Activated T-helper 17 cell treated with anti-CD3 and anti-CD28 coated beads, Interleukin-2, amount 50 U/mL, for 72 hours (primary cell): ENCODE measurements around the gene MAPKAPK3. TPM values are rescaled to one million over a fixed set of nuclear protein-coding genes. Genes with fewer than 3 reads are reported as not detected.

ENCODE experiments used
- ATAC-seq: fragments of 150-1000 bp; cut with Tn5 transposase; replicated peaks from 2 replicates; pipeline ENCODE4 v1.10.0; 2021; ENCODE audit warnings: mild to moderate bottlenecking, moderate library complexity
- H3K27ac Mint-ChIP-seq: one replicate; pipeline ENCODE4 v1.8.0; 2022; ENCODE audit warnings: mixed read lengths
- H3K27me3 Mint-ChIP-seq: one replicate; pipeline ENCODE4 v1.8.0; 2022; ENCODE audit warnings: mixed read lengths
- H3K36me3 Mint-ChIP-seq: one replicate; pipeline ENCODE4 v1.8.0; 2022; ENCODE audit warnings: low read depth, mild to moderate bottlenecking, mixed read lengths
- H3K4me1 Mint-ChIP-seq: one replicate; pipeline ENCODE4 v1.8.0; 2022; ENCODE audit warnings: mixed read lengths
- H3K4me3 Mint-ChIP-seq: one replicate; pipeline ENCODE4 v1.8.0; 2022; ENCODE audit warnings: mild to moderate bottlenecking, mixed read lengths
- H3K9me3 Mint-ChIP-seq: one replicate; pipeline ENCODE4 v1.8.0; 2022; ENCODE audit warnings: mixed read lengths
- total RNA-seq, 2 donors: library from RNA; stranded (reverse); gene quantifications; one replicate each; pipeline ENCODE4 v1.2.3, GENCODE V29; 2022

The MAPKAPK3 gene
- total RNA-seq, 2 donors from 2014 or later, result 99.8 to 131 TPM

- H3K4me3 Mint-ChIP-seq, result peak overlapping the region; percentile 97
- peak overlapping the region; percentile 100 for H3K27ac Mint-ChIP-seq
- peaks cover 25% of the 10 kb centered on the region for H3K4me1 Mint-ChIP-seq
- H3K27me3 Mint-ChIP-seq, result no peaks in the 10 kb centered on the region
- no peaks in the 10 kb centered on the region for H3K9me3 Mint-ChIP-seq
- peaks cover 100% of the 10 kb centered on the region for H3K36me3 Mint-ChIP-seq
- ATAC-seq, result no peak
Measured at GRCh38 chr3:50609763-50610085, 7.2 kb upstream of the MAPKAPK3 start.

- Mint-ChIP-seq H3K27me3 (no peaks in the 10 kb centered on the region), H3K9me3 (no peaks in the 10 kb centered on the region), H3K27ac (peak overlapping the region; percentile 100), H3K4me1 (peaks cover 20% of the 10 kb centered on the region), H3K36me3 (peaks cover 94% of the 10 kb centered on the region), H3K4me3 (peak overlapping the region; percentile 97)
- peak; percentile 9 for ATAC-seq
Measured at GRCh38 chr3:50610181-50610971, 6.6 kb upstream of the MAPKAPK3 start.

- Mint-ChIP-seq H3K4me3 (peak overlapping the region; percentile 97), H3K4me1 (peaks cover 15% of the 10 kb centered on the region), H3K9me3 (no peaks in the 10 kb centered on the region), H3K36me3 (peaks cover 91% of the 10 kb centered on the region), H3K27me3 (no peaks in the 10 kb centered on the region), H3K27ac (peak overlapping the region; percentile 100)
- no peak for ATAC-seq
Measured at GRCh38 chr3:50610992-50611463, 5.9 kb upstream of the MAPKAPK3 start.

GRCh38 chr3:50611464-50612233, 5.3 kb upstream of the MAPKAPK3 start, which contains the start of gene CISH:
TSS of gene CISH (minus strand) at chr3:50611774. CDS start at chr3:50611650, 124 bp downstream.
- peak within 1 kb of the TSS; percentile 100 for H3K27ac Mint-ChIP-seq
- H3K9me3 Mint-ChIP-seq, result no peaks in the 10 kb centered on the region
- H3K4me3 Mint-ChIP-seq, result peak within 1 kb of the TSS; percentile 97
- no peaks in the 10 kb centered on the region for H3K27me3 Mint-ChIP-seq
- ATAC-seq, result peak; percentile 75
- H3K36me3 Mint-ChIP-seq, result peaks cover 91% of the 10 kb centered on the region
- H3K4me1 Mint-ChIP-seq, result peaks cover 19% of the 10 kb centered on the region

GRCh38 chr3:50612234-50612882, 4.6 kb upstream of the MAPKAPK3 start:
- no peak for ATAC-seq
- no peaks in the 10 kb centered on the region for H3K27me3 Mint-ChIP-seq
- H3K36me3 Mint-ChIP-seq, result peaks cover 85% of the 10 kb centered on the region
- no peaks in the 10 kb centered on the region for H3K9me3 Mint-ChIP-seq
- H3K4me3 Mint-ChIP-seq, result peak overlapping the region; percentile 97
- H3K4me1 Mint-ChIP-seq, result peaks cover 19% of the 10 kb centered on the region
- peak overlapping the region; percentile 100 for H3K27ac Mint-ChIP-seq

- no peak for ATAC-seq
Measured at GRCh38 chr3:50612970-50613846, 3.7 kb upstream of the MAPKAPK3 start.

GRCh38 chr3:50615190-50615589, 1.8 kb upstream of the MAPKAPK3 start:
- Mint-ChIP-seq H3K4me3 (peak overlapping the region; percentile 97), H3K36me3 (peaks cover 82% of the 10 kb centered on the region)

More at GRCh38 chr3:50612970-50613846, 3.7 kb upstream of the MAPKAPK3 start:
- Mint-ChIP-seq H3K27ac (peak overlapping the region; percentile 100), H3K9me3 (no peaks in the 10 kb centered on the region), H3K36me3 (peaks cover 82% of the 10 kb centered on the region), H3K4me3 (peak overlapping the region; percentile 97), H3K4me1 (peaks cover 19% of the 10 kb centered on the region), H3K27me3 (no peaks in the 10 kb centered on the region)

GRCh38 chr3:50616003-50616769, 765 bp upstream of the MAPKAPK3 start:
- peak; percentile 20 for ATAC-seq
- peaks cover 82% of the 10 kb centered on the region for H3K36me3 Mint-ChIP-seq
- H3K27ac Mint-ChIP-seq, result peak overlapping the region; percentile 92
- H3K27me3 Mint-ChIP-seq, result no peaks in the 10 kb centered on the region
- H3K4me1 Mint-ChIP-seq, result peaks cover 43% of the 10 kb centered on the region
- no peaks in the 10 kb centered on the region for H3K9me3 Mint-ChIP-seq
- H3K4me3 Mint-ChIP-seq, result peak overlapping the region; percentile 97

More at GRCh38 chr3:50615190-50615589, 1.8 kb upstream of the MAPKAPK3 start:
- Mint-ChIP-seq H3K9me3 (no peaks in the 10 kb centered on the region), H3K27me3 (no peaks in the 10 kb centered on the region), H3K4me1 (peaks cover 35% of the 10 kb centered on the region), H3K27ac (no peak overlapping the region)
- no peak for ATAC-seq

- Mint-ChIP-seq H3K27ac (peak overlapping the region; percentile 92), H3K36me3 (peaks cover 81% of the 10 kb centered on the region), H3K9me3 (no peaks in the 10 kb centered on the region), H3K27me3 (no peaks in the 10 kb centered on the region), H3K4me1 (peaks cover 43% of the 10 kb centered on the region), H3K4me3 (peak overlapping the region; percentile 97)
- peak; percentile 48 for ATAC-seq
Measured at GRCh38 chr3:50616770-50617095, 218 bp upstream of the MAPKAPK3 start.

GRCh38 chr3:50617911-50618481, 1.0 kb downstream of the MAPKAPK3 start:
- H3K27ac Mint-ChIP-seq, result peak overlapping the region; percentile 93
- H3K27me3 Mint-ChIP-seq, result no peaks in the 10 kb centered on the region
- peaks cover 52% of the 10 kb centered on the region for H3K4me1 Mint-ChIP-seq
- H3K36me3 Mint-ChIP-seq, result peaks cover 81% of the 10 kb centered on the region
- H3K4me3 Mint-ChIP-seq, result peak overlapping the region; percentile 97
- ATAC-seq, result no peak
- H3K9me3 Mint-ChIP-seq, result no peaks in the 10 kb centered on the region

- H3K27ac Mint-ChIP-seq, result peak overlapping the region; percentile 93
Measured at GRCh38 chr3:50620420-50620819, 3.5 kb downstream of the MAPKAPK3 start.

GRCh38 chr3:50620820-50621219, 3.9 kb downstream of the MAPKAPK3 start:
- H3K36me3 Mint-ChIP-seq, result peaks cover 89% of the 10 kb centered on the region
- ATAC-seq, result no peak
- H3K4me3 Mint-ChIP-seq, result peak overlapping the region; percentile 97
- H3K27me3 Mint-ChIP-seq, result no peaks in the 10 kb centered on the region
- H3K9me3 Mint-ChIP-seq, result no peaks in the 10 kb centered on the region
- H3K27ac Mint-ChIP-seq, result peak overlapping the region; percentile 93
- H3K4me1 Mint-ChIP-seq, result peaks cover 57% of the 10 kb centered on the region

More at GRCh38 chr3:50620420-50620819, 3.5 kb downstream of the MAPKAPK3 start:
- Mint-ChIP-seq H3K9me3 (no peaks in the 10 kb centered on the region), H3K4me3 (peak overlapping the region; percentile 97), H3K36me3 (peaks cover 87% of the 10 kb centered on the region), H3K27me3 (no peaks in the 10 kb centered on the region), H3K4me1 (peaks cover 57% of the 10 kb centered on the region)
- ATAC-seq, result no peak

GRCh38 chr3:50622881-50623280, 5.9 kb downstream of the MAPKAPK3 start:
- peak overlapping the region; percentile 87 for H3K27ac Mint-ChIP-seq
- ATAC-seq, result no peak
- peaks cover 57% of the 10 kb centered on the region for H3K4me1 Mint-ChIP-seq
- peak overlapping the region; percentile 79 for H3K4me3 Mint-ChIP-seq
- no peaks in the 10 kb centered on the region for H3K9me3 Mint-ChIP-seq
- H3K27me3 Mint-ChIP-seq, result no peaks in the 10 kb centered on the region
- peaks cover 95% of the 10 kb centered on the region for H3K36me3 Mint-ChIP-seq
